Fibroblast of pulmonary artery (primary cell): ENCODE measurements around the gene AGAP1.

Experiments used
- DNase-seq: peaks from one replicate; pipeline ENCODE4 v3.0.0-alpha.2; 2010; ENCODE audit warnings: low read depth
- H3K4me3 ChIP-seq: replicated peaks from 2 replicates; pipeline ENCODE4 v1.5.1; 2011; ENCODE audit warnings: low read depth, mild to moderate bottlenecking, control low read depth, low read length, moderate library complexity
- TF ChIP-seq, protein P1 (sequence below): IDR thresholded peaks from 2 replicates; pipeline ENCODE4 v1.5.1; 2011; ENCODE audit warnings: mild to moderate bottlenecking, control low read depth, low read length, inconsistent platforms; ENCODE audit errors: missing control alignments

The AGAP1 gene

DNA sequence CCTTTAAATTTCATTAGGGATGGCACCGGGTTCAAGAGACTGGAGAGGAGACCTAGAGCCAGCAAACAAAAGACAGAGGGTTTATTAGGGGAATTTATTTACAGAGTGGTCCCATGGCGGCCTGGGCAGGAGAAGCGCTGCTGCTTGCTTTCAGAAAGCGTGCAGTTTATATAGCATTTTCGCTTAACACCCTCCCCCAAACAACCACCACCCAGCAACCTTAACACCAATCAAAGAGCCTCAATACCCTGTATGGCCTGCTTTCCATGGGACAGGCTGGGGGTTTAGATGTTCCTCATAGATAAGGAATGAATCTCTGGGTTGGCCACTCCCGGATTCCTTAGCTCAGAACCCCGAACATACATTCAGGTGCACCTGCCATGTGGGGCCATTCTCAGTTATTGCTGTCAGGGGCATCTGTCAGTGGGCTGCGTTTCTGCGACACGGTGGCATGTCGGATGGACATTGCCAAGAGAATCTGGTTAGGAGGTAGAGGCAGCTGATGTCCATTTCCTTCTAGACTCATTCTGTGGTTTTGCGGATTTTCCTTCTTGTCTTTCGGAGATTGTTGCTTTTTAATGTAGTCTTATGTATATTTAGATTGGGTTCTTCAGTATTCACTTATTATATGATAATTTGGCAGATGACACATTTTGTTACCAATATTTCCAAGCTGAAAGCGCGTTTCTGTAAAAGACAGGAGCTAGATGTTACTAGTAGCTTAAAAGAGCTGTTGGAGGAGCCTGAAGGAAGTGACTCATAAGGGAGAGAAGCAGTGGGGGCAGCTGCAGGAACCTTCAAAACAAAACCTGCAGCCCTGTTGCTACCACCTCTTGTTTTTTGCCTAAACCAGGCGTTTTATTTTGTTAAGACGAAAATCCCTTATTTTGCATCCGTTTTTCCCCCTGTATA, 7.2 kb downstream of the AGAP1 start:
- H3K4me3 ChIP-seq, result peak overlapping the region; percentile 21
- TF ChIP-seq, protein P1, sequence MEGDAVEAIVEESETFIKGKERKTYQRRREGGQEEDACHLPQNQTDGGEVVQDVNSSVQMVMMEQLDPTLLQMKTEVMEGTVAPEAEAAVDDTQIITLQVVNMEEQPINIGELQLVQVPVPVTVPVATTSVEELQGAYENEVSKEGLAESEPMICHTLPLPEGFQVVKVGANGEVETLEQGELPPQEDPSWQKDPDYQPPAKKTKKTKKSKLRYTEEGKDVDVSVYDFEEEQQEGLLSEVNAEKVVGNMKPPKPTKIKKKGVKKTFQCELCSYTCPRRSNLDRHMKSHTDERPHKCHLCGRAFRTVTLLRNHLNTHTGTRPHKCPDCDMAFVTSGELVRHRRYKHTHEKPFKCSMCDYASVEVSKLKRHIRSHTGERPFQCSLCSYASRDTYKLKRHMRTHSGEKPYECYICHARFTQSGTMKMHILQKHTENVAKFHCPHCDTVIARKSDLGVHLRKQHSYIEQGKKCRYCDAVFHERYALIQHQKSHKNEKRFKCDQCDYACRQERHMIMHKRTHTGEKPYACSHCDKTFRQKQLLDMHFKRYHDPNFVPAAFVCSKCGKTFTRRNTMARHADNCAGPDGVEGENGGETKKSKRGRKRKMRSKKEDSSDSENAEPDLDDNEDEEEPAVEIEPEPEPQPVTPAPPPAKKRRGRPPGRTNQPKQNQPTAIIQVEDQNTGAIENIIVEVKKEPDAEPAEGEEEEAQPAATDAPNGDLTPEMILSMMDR, result no peak
- peak; percentile 63 for DNase-seq

DNA sequence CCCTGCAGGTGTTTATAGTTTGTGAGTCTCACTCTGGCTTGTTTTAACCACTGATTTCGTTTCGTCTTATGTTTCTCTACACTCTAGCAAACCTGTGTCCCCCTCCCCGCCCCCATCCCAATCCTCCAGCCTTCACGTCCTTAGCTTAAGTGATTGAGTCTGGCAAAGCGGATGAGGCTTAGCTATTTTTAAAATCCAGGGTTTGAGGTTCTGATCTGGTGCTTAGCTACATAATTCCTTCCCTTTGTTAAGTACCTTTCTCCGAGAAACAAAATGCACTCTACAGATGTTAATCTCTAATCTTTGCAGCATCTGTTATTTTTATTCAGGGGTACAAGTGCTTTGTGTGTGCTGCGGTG, 7.8 kb downstream of the AGAP1 start:
- TF ChIP-seq, protein P1, result no peak
- DNase-seq, result no peak
- peak overlapping the region; percentile 21 for H3K4me3 ChIP-seq

DNA sequence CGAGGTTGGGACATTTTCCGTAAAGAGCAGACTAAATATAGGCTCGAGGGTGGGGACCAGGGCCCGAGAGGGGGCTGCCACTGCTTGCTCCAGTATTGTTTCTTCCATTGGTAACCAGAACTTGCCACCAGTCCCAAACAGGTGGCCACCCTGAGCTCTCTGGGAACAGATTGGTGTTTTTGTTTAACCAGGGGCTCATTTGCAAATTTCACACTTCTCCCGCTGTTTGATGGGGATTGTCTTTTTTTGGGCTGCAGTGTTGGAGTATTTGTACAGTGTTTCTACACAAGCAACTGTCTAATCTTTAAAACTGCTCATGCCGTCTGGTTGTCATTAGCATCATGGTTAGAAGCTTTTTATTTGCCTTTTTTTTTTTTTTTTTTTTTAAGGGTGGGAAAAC, 8.5 kb downstream of the AGAP1 start:
- TF ChIP-seq, protein P1, result no peak
- no peak overlapping the region for H3K4me3 ChIP-seq
- no peak for DNase-seq

DNA sequence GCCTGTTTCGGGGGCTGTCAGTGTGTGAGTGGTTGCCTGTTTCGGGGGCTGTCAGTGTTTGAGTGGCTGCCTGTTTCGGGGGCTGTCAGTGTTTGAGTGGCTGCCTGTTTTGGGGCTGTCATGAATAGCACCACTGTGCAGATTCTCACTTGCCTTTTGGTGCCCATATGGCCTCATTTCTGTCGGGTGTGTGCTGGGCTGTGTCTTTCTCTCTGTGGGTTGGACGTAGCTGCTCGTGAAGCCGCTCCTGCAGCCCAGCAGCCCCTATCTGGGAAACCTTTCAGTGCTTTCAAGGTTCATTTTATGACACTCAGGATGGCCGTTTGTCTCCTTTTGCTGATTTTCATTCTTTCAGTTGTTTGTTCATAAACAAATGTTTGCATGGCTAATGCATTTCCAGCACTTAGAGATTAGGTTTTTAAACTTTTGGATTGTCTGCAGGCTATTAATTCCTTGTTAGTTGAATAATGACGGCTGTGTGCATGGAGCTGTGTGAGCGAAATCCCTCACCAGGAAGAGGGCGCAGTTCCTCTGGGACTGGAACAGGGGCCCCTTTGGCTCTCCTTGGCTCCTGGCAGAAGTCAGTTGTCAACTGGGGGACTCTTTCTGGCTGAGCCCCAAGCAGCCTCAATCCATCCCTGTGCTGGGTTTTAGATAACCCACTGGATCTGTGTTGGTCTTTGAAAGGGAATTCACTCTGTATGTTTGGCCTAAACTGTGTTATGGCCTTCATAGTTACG, 10.8 kb downstream of the AGAP1 start:
- no peak for DNase-seq
- TF ChIP-seq, protein P1, result no peak

DNA sequence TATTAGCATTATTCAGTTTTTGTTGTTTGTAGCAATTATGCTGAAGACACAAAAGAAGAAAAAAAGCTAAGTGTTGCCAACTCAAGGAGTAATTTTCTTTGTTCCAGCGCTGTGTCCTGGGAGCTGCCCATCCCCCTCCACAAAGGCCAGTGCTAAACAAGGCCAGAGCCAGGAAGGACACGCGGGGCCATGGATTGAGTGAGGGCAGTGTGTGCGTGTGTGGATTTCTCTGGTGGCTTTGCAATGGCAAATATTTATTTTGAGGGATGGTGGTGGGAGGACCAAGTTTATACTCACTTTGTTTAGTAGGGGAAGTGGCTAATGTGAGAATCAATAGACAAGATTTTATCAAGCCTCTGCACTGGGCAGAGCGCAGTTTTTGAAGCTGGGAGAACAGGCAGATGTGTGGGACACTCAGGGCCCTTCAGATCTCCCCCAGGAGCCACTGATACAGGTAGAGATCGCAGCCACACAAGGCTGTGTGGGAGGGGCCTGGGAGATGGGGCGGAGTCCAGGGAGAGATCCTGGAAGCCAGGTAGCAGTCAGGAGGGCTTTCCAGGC, 11.4 kb downstream of the AGAP1 start:
- TF ChIP-seq, protein P1, result no peak
- H3K4me3 ChIP-seq, result no peak overlapping the region

More for the DNA sequence above, 10.8 kb downstream of the AGAP1 start:
- no peak overlapping the region for H3K4me3 ChIP-seq

DNA sequence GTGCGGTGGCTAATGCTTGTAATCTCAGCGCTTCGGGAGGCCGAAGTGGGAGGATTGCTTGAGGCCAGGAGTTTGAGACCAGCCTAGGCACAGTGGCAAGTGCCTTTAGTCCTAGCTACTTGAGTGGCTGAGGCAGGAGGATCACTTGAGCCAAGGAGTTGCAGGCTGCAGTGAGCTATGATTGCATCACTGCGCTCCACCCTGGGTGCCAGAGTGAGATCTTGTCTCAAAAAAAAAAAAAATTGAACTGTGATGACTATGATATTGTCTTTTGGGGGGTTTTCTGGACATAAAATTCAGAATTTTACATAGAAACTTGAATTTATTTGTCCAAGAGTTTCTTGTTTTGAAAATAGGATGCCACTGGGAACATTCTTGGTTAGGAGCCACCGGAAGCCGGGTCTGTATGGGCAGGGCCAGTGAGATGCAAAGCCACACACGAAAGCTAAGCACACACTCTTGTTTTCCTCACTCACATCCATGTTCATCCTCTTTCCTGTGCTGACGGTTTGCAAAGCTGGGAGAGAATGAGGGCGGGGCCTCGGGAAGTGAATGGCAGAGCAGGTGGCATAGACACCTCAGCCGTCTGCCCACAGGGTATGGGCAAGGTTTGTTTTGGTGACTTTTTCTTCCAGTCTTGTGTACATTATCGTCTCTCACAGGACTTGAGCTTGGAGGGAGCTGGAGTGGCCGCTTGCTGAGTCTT, 12.6 kb downstream of the AGAP1 start:
- no peak overlapping the region for H3K4me3 ChIP-seq
- DNase-seq, result no peak

More for the DNA sequence above, 11.4 kb downstream of the AGAP1 start:
- no peak for DNase-seq

More for the DNA sequence above, 12.6 kb downstream of the AGAP1 start:
- TF ChIP-seq, protein P1, result no peak
